GM21528 (cell line): ENCODE measurements around the gene UBA6.
A peak's percentile ranks its signal among the peaks of the same experiment; 100 is the strongest.
"Not testable (repeated sequence)": the region's sequence is repeated elsewhere in the genome, so short reads cannot be mapped to it uniquely, and the experiment has no call there.

ENCODE experiments used
- ATAC-seq: cut with Tn5 transposase; IDR thresholded peaks from one replicate; pipeline ENCODE4 v1.9.1; 2021; ENCODE audit warnings: mild to moderate bottlenecking, moderate library complexity; ENCODE audit not compliant: unreplicated experiment, low FRiP score

Gene UBA6

GRCh38 chr4:67680581-67681222, 20.3 kb downstream of the UBA6 start:
- no peak for ATAC-seq

- ATAC-seq, result no peak
Observed at GRCh38 chr4:67678612-67679011, 22.3 kb downstream of the UBA6 start.

- ATAC-seq, result no peak
Observed at GRCh38 chr4:67674098-67674497, 26.9 kb downstream of the UBA6 start.

- no peak for ATAC-seq
Observed at GRCh38 chr4:67668315-67668714, 32.6 kb downstream of the UBA6 start.

GRCh38 chr4:67660418-67660817, 40.5 kb downstream of the UBA6 start:
- no peak for ATAC-seq

- no peak for ATAC-seq
Observed at GRCh38 chr4:67659065-67659464, 41.9 kb downstream of the UBA6 start.

- no peak for ATAC-seq
Observed at GRCh38 chr4:67658302-67658701, 42.7 kb downstream of the UBA6 start.

GRCh38 chr4:67651536-67651935, 49.4 kb downstream of the UBA6 start:
- no peak for ATAC-seq

- no peak for ATAC-seq
Observed at GRCh38 chr4:67638136-67638535, 62.8 kb downstream of the UBA6 start.

GRCh38 chr4:67636978-67637377, 64.0 kb downstream of the UBA6 start:
- ATAC-seq, result not testable (repeated sequence)

GRCh38 chr4:67635331-67635730, 65.6 kb downstream of the UBA6 start:
- ATAC-seq, result no peak

- ATAC-seq, result no peak
Observed at GRCh38 chr4:67634741-67635140, 66.2 kb downstream of the UBA6 start.

- ATAC-seq, result peak; percentile 63
Observed at GRCh38 chr4:67632492-67632891, 68.5 kb downstream of the UBA6 start.

GRCh38 chr4:67624939-67625338, 76.0 kb downstream of the UBA6 start:
- no peak for ATAC-seq

GRCh38 chr4:67616478-67616877, 84.5 kb downstream of the UBA6 start:
- no peak for ATAC-seq

- ATAC-seq, result no peak
Observed at GRCh38 chr4:67615119-67615518, 85.8 kb downstream of the UBA6 start.

- no peak for ATAC-seq
Observed at GRCh38 chr4:67614186-67614585, 86.8 kb downstream of the UBA6 start.

GRCh38 chr4:67608027-67608426, 92.9 kb downstream of the UBA6 start:
- ATAC-seq, result no peak

- ATAC-seq, result no peak
Observed at GRCh38 chr4:67604749-67605148, 96.2 kb downstream of the UBA6 start.

- no peak for ATAC-seq
Observed at GRCh38 chr4:67604029-67604381, 97.0 kb downstream of the UBA6 start.

- ATAC-seq, result no peak
Observed at GRCh38 chr4:67603310-67604028, 97.5 kb downstream of the UBA6 start.

- ATAC-seq, result no peak
Observed at GRCh38 chr4:67593741-67594175, 107.2 kb downstream of the UBA6 start.
